GM19452 (cell line): ENCODE results near the gene IL18.
A peak's percentile ranks its signal among the peaks of the same experiment; 100 is the strongest.
"Not testable (repeated sequence)": the region's sequence is repeated elsewhere in the genome, so short reads cannot be mapped to it uniquely, and the experiment has no call there.

Experiments
- ATAC-seq: cut with Tn5 transposase; IDR thresholded peaks from one replicate; pipeline ENCODE4 v1.9.1; 2021; ENCODE audit not compliant: unreplicated experiment

IL18 gene

GRCh38 chr11:112163875-112164685, at the start of gene IL18:
Gene IL18 (minus strand): TSS chr11:112164094. CDS start chr11:112155053, 9,041 bp downstream.
- no peak for ATAC-seq

- ATAC-seq, result no peak
Observed at GRCh38 chr11:112212710-112213109, 48.8 kb upstream of the IL18 start.

- ATAC-seq, result no peak
Observed at GRCh38 chr11:112212290-112212689, 48.4 kb upstream of the IL18 start.

- no peak for ATAC-seq
Observed at GRCh38 chr11:112211536-112211935, 47.6 kb upstream of the IL18 start.

GRCh38 chr11:112210890-112211289, 47.0 kb upstream of the IL18 start:
- no peak for ATAC-seq

GRCh38 chr11:112206071-112206470, 42.2 kb upstream of the IL18 start:
- ATAC-seq, result no peak

GRCh38 chr11:112200252-112200651, 36.4 kb upstream of the IL18 start:
- ATAC-seq, result no peak

GRCh38 chr11:112199101-112199500, 35.2 kb upstream of the IL18 start:
- not testable (repeated sequence) for ATAC-seq

GRCh38 chr11:112196519-112197087, 32.7 kb upstream of the IL18 start:
- ATAC-seq, result no peak

GRCh38 chr11:112195951-112196351, 32.1 kb upstream of the IL18 start:
- no peak for ATAC-seq

- not testable (repeated sequence) for ATAC-seq
Observed at GRCh38 chr11:112195113-112195512, 31.2 kb upstream of the IL18 start.

- ATAC-seq, result no peak
Observed at GRCh38 chr11:112186304-112186703, 22.4 kb upstream of the IL18 start.

GRCh38 chr11:112185883-112186282, 22.0 kb upstream of the IL18 start:
- ATAC-seq, result no peak

- no peak for ATAC-seq
Observed at GRCh38 chr11:112182867-112183266, 19.0 kb upstream of the IL18 start.

- peak; percentile 78 for ATAC-seq
Observed at GRCh38 chr11:112179601-112180000, 15.7 kb upstream of the IL18 start.

GRCh38 chr11:112178936-112179335, 15.0 kb upstream of the IL18 start:
- no peak for ATAC-seq

GRCh38 chr11:112178428-112178827, 14.5 kb upstream of the IL18 start:
- no peak for ATAC-seq

GRCh38 chr11:112177589-112177988, 13.7 kb upstream of the IL18 start:
- no peak for ATAC-seq

- no peak for ATAC-seq
Observed at GRCh38 chr11:112176077-112176476, 12.2 kb upstream of the IL18 start.

- ATAC-seq, result no peak
Observed at GRCh38 chr11:112175599-112175952, 11.7 kb upstream of the IL18 start.

GRCh38 chr11:112174789-112175598, 11.1 kb upstream of the IL18 start, which contains the start of gene BCO2:
Gene BCO2 (plus strand): TSS chr11:112175512. CDS start chr11:112175602, 90 bp downstream.
- no peak for ATAC-seq

GRCh38 chr11:112173152-112173551, 9.3 kb upstream of the IL18 start:
- ATAC-seq, result no peak
